Stimulated activated CD4-positive, alpha-beta T cell treated with anti-CD3 and anti-CD28 coated beads, Interleukin-4, amount 100 ng/mL, for 1 hour (primary cell): ENCODE data around the gene C2CD4B.

Source experiments
- DNase-seq: peaks from one replicate; pipeline ENCODE4 v3.0.0-alpha.2; 2020

The C2CD4B gene

GRCh38 chr15:62165104-62165792, at the start of gene C2CD4B:
Gene C2CD4B (minus strand): TSS chr15:62165285. CDS start chr15:62164984, 301 bp downstream.
- peak; percentile 22 for DNase-seq

- DNase-seq: no peak
Measured at GRCh38 chr15:62212741-62213140, 47.7 kb upstream of the C2CD4B start.

GRCh38 chr15:62211348-62211747, 46.3 kb upstream of the C2CD4B start:
- DNase-seq: no peak

GRCh38 chr15:62209821-62210220, 44.7 kb upstream of the C2CD4B start:
- DNase-seq: no peak

GRCh38 chr15:62209322-62209721, 44.2 kb upstream of the C2CD4B start:
- no peak for DNase-seq

- no peak for DNase-seq
Measured at GRCh38 chr15:62208884-62209283, 43.8 kb upstream of the C2CD4B start.

- no peak for DNase-seq
Measured at GRCh38 chr15:62208367-62208766, 43.3 kb upstream of the C2CD4B start.

- DNase-seq: no peak
Measured at GRCh38 chr15:62190675-62191074, 25.6 kb upstream of the C2CD4B start.

- no peak for DNase-seq
Measured at GRCh38 chr15:62190274-62190673, 25.2 kb upstream of the C2CD4B start.

GRCh38 chr15:62188744-62189143, 23.7 kb upstream of the C2CD4B start:
- DNase-seq: no peak

- DNase-seq: no peak
Measured at GRCh38 chr15:62187910-62188309, 22.8 kb upstream of the C2CD4B start.

GRCh38 chr15:62187425-62187824, 22.3 kb upstream of the C2CD4B start:
- no peak for DNase-seq

- DNase-seq: no peak
Measured at GRCh38 chr15:62186578-62186977, 21.5 kb upstream of the C2CD4B start.

- DNase-seq: no peak
Measured at GRCh38 chr15:62183130-62183529, 18.0 kb upstream of the C2CD4B start.

- DNase-seq: no peak
Measured at GRCh38 chr15:62173215-62173614, 8.1 kb upstream of the C2CD4B start.

- no peak for DNase-seq
Measured at GRCh38 chr15:62171882-62172281, 6.8 kb upstream of the C2CD4B start.

GRCh38 chr15:62165793-62166375, 799 bp upstream of the C2CD4B start:
- DNase-seq: no peak

- DNase-seq: no peak
Measured at GRCh38 chr15:62164396-62165103, 535 bp downstream of the C2CD4B start.

- DNase-seq: no peak
Measured at GRCh38 chr15:62164014-62164395, 1.1 kb downstream of the C2CD4B start.

- no peak for DNase-seq
Measured at GRCh38 chr15:62163397-62164013, 1.6 kb downstream of the C2CD4B start.

GRCh38 chr15:62153228-62153627, 11.9 kb downstream of the C2CD4B start:
- peak; percentile 19 for DNase-seq

- DNase-seq: no peak
Measured at GRCh38 chr15:62150445-62150844, 14.6 kb downstream of the C2CD4B start.

- DNase-seq: no peak
Measured at GRCh38 chr15:62149729-62150128, 15.4 kb downstream of the C2CD4B start.

GRCh38 chr15:62147551-62147950, 17.5 kb downstream of the C2CD4B start:
- no peak for DNase-seq
